ENCODE measurements around the gene FITM2.

- TF ChIP-seq POLR2A (IDR thresholded peaks at IDR 0.05; ENCODE audit: low read length) (no peak), GATA1 (IDR thresholded peaks at IDR 0.05; ENCODE audit: low read depth, low read length) (no peak)
Observed at GRCh38 chr20:44297721-44298120, 13.3 kb downstream of the FITM2 start.

Data from erythroblast (primary cell).